Uterus (tissue), 4 donors: Measurements from ENCODE around the gene AUTS2. TPM values are rescaled to one million over a fixed set of nuclear protein-coding genes. Genes with fewer than 3 reads are reported as not detected.

Source experiments
- DNase-seq, 2 donors: peaks; one replicate each; pipeline ENCODE4 v3.0.0-alpha.2; 2019 to 2020
- H3K27ac ChIP-seq, 2 donors: fragments of 200-600 bp; sonication (generic); 1 replicate in 1 of 2; 2 replicates in 1 of 2; pipeline ENCODE4 v1.5.1; 2016 to 2018
- H3K27me3 ChIP-seq, 2 donors: fragments of 200-600 bp; sonication (generic); one replicate each; pipeline ENCODE4 v1.5.1; 2018 to 2019; ENCODE audit warnings: control low read depth in 1 of 2
- H3K36me3 ChIP-seq, 2 donors: fragments of 200-600 bp; sonication (generic); one replicate each; pipeline ENCODE4 v1.5.1; 2019; ENCODE audit warnings: control low read depth in 1 of 2
- H3K4me1 ChIP-seq, 2 donors: fragments of 200-600 bp; sonication (generic); one replicate each; pipeline ENCODE4 v1.5.1; 2018 to 2019; ENCODE audit warnings: control low read depth in 1 of 2
- H3K4me3 ChIP-seq, 2 donors: fragments of 200-600 bp; sonication (generic); 1 replicate in 1 of 2; 2 replicates in 1 of 2; pipeline ENCODE4 v1.5.1; 2018 to 2019; ENCODE audit warnings: mild to moderate bottlenecking in 1 of 2
- H3K9me3 ChIP-seq, 2 donors: fragments of 200-600 bp; sonication (generic); one replicate each; pipeline ENCODE4 v1.5.1; 2019; ENCODE audit warnings: control low read depth in 1 of 2
- CTCF ChIP-seq, 4 experiments: fragments of 200-600 bp in 2 of 4; fragments of 450-650 bp in 2 of 4; sonication (generic) in 2 of 4; IDR thresholded peaks; one replicate each; pipeline ENCODE4 v1.5.1; 2016 to 2019; ENCODE audit warnings: antibody characterized with exemption in 4 of 4, mild to moderate bottlenecking in 2 of 4, moderate library complexity in 1 of 4
- POLR2A ChIP-seq, 2 donors: fragments of 450-650 bp; IDR thresholded peaks; one replicate each; pipeline ENCODE4 v1.6.1; 2016; ENCODE audit warnings: antibody characterized with exemption in 2 of 2, mild to moderate bottlenecking in 1 of 2, moderate library complexity in 1 of 2
- intact Hi-C: fragments of 100-400 bp; cut with DNase I; formaldehyde crosslinking; loops from one replicate; pipeline ENCODE4 v1.15.1; 2023; ENCODE audit warnings: low total_unique reads
- total RNA-seq, 4 donors: library from RNA; depleted of rRNA in 3 of 4; stranded (reverse); fragments of >200 nt in 3 of 4; gene quantifications; one replicate each; pipeline versions ENCODE4 v1.1.0 to v1.2.4, GENCODE V29; 2014 to 2023
- donor health status: DM: yes; HTN: yes; CAD: no.

Gene AUTS2
- total RNA-seq, 4 donors from 2014 or later, result 10.5 to 58.2 (median 30.0) TPM

DNA sequence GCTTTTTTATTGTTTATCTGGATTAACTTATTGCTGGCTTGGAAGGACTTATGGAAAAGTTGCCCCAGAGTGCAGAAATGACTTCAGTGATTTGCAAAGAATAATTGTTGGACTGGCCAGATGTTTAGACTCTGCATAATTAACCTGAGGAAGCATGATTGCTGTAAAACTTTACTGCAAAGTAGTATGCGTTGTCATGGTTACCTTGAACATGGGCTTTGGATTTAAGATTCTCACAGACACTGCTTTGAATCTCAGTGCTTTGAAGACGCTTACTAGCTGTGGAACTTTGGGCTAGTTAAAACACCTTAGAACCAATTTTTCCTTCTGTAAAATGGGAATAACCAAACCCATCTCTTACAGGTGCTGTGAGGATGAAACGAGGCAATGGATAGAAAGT is 1108.4 kb downstream of the AUTS2 start:
- no peaks in the 10 kb centered on the region for H3K9me3 ChIP-seq
- no peaks in the 10 kb centered on the region for H3K4me1 ChIP-seq
- intact Hi-C loops, result no loop called here
- DNase-seq, result no peak
- H3K27ac ChIP-seq, result no peak overlapping the region
- H3K27me3 ChIP-seq, result no peaks in the 10 kb centered on the region
- TF ChIP-seq CTCF (IDR thresholded peaks at IDR 0.05) (no peak), POLR2A (IDR thresholded peaks at IDR 0.05) (no peak)
- H3K4me3 ChIP-seq, result no peak overlapping the region
- H3K36me3 ChIP-seq, result no peaks in the 10 kb centered on the region

- H3K36me3 ChIP-seq, result no peaks in the 10 kb centered on the region
- intact Hi-C loops, result no loop called here
- H3K4me3 ChIP-seq, result no peak overlapping the region
- DNase-seq, result no peak
- H3K9me3 ChIP-seq, result no peaks in the 10 kb centered on the region
- TF ChIP-seq POLR2A (IDR thresholded peaks at IDR 0.05) (no peak), CTCF (IDR thresholded peaks at IDR 0.05) (no peak)
- H3K4me1 ChIP-seq, result no peaks in the 10 kb centered on the region
- no peaks in the 10 kb centered on the region for H3K27me3 ChIP-seq
- H3K27ac ChIP-seq, result no peak overlapping the region
Observed at GRCh38 chr7:70707823-70708243, 1109.6 kb downstream of the AUTS2 start.

- Histone ChIP-seq H3K9me3 (no peaks in the 10 kb centered on the region), H3K27me3 (no peaks in the 10 kb centered on the region), H3K36me3 (no peaks in the 10 kb centered on the region), H3K4me3 (no peak overlapping the region), H3K27ac (no peak overlapping the region), H3K4me1 (no peaks in the 10 kb centered on the region)
- TF ChIP-seq CTCF (IDR thresholded peaks at IDR 0.05) (no peak), POLR2A (IDR thresholded peaks at IDR 0.05) (no peak)
- intact Hi-C loops, result no loop called here
- no peak for DNase-seq
Observed at GRCh38 chr7:70710011-70710480, 1111.8 kb downstream of the AUTS2 start.

- Histone ChIP-seq H3K27me3 (no peaks in the 10 kb centered on the region), H3K36me3 (no peaks in the 10 kb centered on the region), H3K27ac (no peak overlapping the region), H3K4me1 (no peaks in the 10 kb centered on the region), H3K4me3 (no peak overlapping the region), H3K9me3 (no peaks in the 10 kb centered on the region)
- no peak for TF ChIP-seq CTCF (IDR thresholded peaks at IDR 0.05)
- TF ChIP-seq POLR2A (IDR thresholded peaks at IDR 0.05), result no peak
- intact Hi-C loops, result no loop called here
- DNase-seq, result no peak
Observed at GRCh38 chr7:70710651-70711050, 1112.4 kb downstream of the AUTS2 start.

GRCh38 chr7:70711452-70711851 is 1113.2 kb downstream of the AUTS2 start:
- TF ChIP-seq POLR2A (IDR thresholded peaks at IDR 0.05), result no peak
- TF ChIP-seq CTCF (IDR thresholded peaks at IDR 0.05), result no peak
- intact Hi-C loops, result no loop called here
- H3K4me1 ChIP-seq, result no peaks in the 10 kb centered on the region
- no peaks in the 10 kb centered on the region for H3K9me3 ChIP-seq
- no peak overlapping the region for H3K4me3 ChIP-seq
- DNase-seq, result no peak
- no peaks in the 10 kb centered on the region for H3K36me3 ChIP-seq
- no peaks in the 10 kb centered on the region for H3K27me3 ChIP-seq
- no peak overlapping the region for H3K27ac ChIP-seq
